Mesenchymal stem cell (in vitro differentiated cells and primary cell): ENCODE results near the gene MGLL.

Source experiments
- DNase-seq: peaks from one replicate; pipeline ENCODE4 v3.0.0-alpha.2; 2013
- H2AFZ ChIP-seq: one replicate; pipeline ENCODE4 v1.6.1; 2013; ENCODE audit warnings: low read depth, mild to moderate bottlenecking, control low read depth, inconsistent platforms, low read length, moderate library complexity
- H2AK5ac ChIP-seq: 2 replicates; pipeline ENCODE4 v1.6.1; 2013; ENCODE audit warnings: low read length, moderate library complexity, mild to moderate bottlenecking, inconsistent platforms; ENCODE audit not compliant: severe bottlenecking
- H2BK120ac ChIP-seq: one replicate; pipeline ENCODE4 v1.6.1; 2013; ENCODE audit warnings: low read depth, mild to moderate bottlenecking, inconsistent platforms, low read length, moderate library complexity
- H2BK12ac ChIP-seq, 2 experiments: one replicate each; pipeline ENCODE4 v1.6.1; 2013; ENCODE audit warnings: inconsistent platforms in 2 of 2, low read length in 2 of 2, mild to moderate bottlenecking in 2 of 2, moderate library complexity in 2 of 2, control low read depth in 1 of 2
- H2BK15ac ChIP-seq: one replicate; pipeline ENCODE4 v1.6.1; 2013; ENCODE audit warnings: mild to moderate bottlenecking, low read depth, inconsistent platforms; ENCODE audit not compliant: poor library complexity, severe bottlenecking
- H2BK5ac ChIP-seq: 2 replicates; pipeline ENCODE4 v1.6.1; 2013; ENCODE audit warnings: low read depth, mild to moderate bottlenecking, low read length, control low read depth, inconsistent platforms; ENCODE audit not compliant: poor library complexity, severe bottlenecking
- H3K14ac ChIP-seq, 2 experiments: one replicate each; pipeline ENCODE4 v1.6.1; 2013; ENCODE audit warnings: inconsistent platforms in 2 of 2, low read length in 2 of 2, control low read depth in 1 of 2, mild to moderate bottlenecking in 1 of 2, moderate library complexity in 1 of 2
- H3K18ac ChIP-seq, 2 experiments: one replicate each; pipeline ENCODE4 v1.6.1; 2013; ENCODE audit warnings: inconsistent platforms in 2 of 2, low read length in 2 of 2, control low read depth in 1 of 2, low read depth in 1 of 2, mild to moderate bottlenecking in 1 of 2
- H3K23ac ChIP-seq, 2 experiments: one replicate each; pipeline ENCODE4 v1.6.1; 2013; ENCODE audit warnings: inconsistent platforms in 2 of 2, low read length in 2 of 2, mild to moderate bottlenecking in 2 of 2, moderate library complexity in 2 of 2, control low read depth in 1 of 2
- H3K27ac ChIP-seq: 2 replicates; pipeline ENCODE4 v1.5.1; 2013; ENCODE audit warnings: mild to moderate bottlenecking, moderate library complexity, low read length, control low read depth, inconsistent platforms; ENCODE audit not compliant: poor library complexity, severe bottlenecking
- H3K27me3 ChIP-seq, 2 experiments: 2 replicates each; pipeline versions ENCODE4 v1.6.1 to v1.7.0; 2013; ENCODE audit warnings: low read length in 2 of 2, mild to moderate bottlenecking in 2 of 2, moderate library complexity in 2 of 2, control low read depth in 1 of 2, inconsistent platforms in 1 of 2; ENCODE audit not compliant: control insufficient read depth in 1 of 2, insufficient read depth in 1 of 2
- H3K36me3 ChIP-seq, 2 experiments: 2 replicates each; pipeline versions ENCODE4 v1.6.1 to v1.7.0; 2013; ENCODE audit warnings: low read length in 2 of 2, control low read depth in 1 of 2, inconsistent platforms in 1 of 2, low read depth in 1 of 2, mild to moderate bottlenecking in 1 of 2; ENCODE audit not compliant: insufficient read depth in 2 of 2, control insufficient read depth in 1 of 2
- H3K4ac ChIP-seq, 2 experiments: one replicate each; pipeline ENCODE4 v1.6.1; 2013; ENCODE audit warnings: inconsistent platforms in 2 of 2, low read length in 2 of 2, mild to moderate bottlenecking in 2 of 2, moderate library complexity in 2 of 2, control low read depth in 1 of 2, low read depth in 1 of 2
- H3K4me1 ChIP-seq: 2 replicates; pipeline ENCODE4 v1.6.1; 2013; ENCODE audit warnings: low read depth, low read length, control low read depth; ENCODE audit not compliant: control insufficient read depth, insufficient read depth
- H3K4me2 ChIP-seq: 2 replicates; pipeline ENCODE4 v1.6.1; 2013; ENCODE audit warnings: low read length, mild to moderate bottlenecking, inconsistent platforms; ENCODE audit not compliant: poor library complexity, severe bottlenecking
- H3K4me3 ChIP-seq, 2 experiments: 2 replicates each; pipeline versions ENCODE4 v1.5.1 to v1.7.0; 2013; ENCODE audit warnings: low read length in 2 of 2, mild to moderate bottlenecking in 2 of 2, control low read depth in 1 of 2, low read depth in 1 of 2; ENCODE audit not compliant: insufficient read depth in 1 of 2
- H3K79me1 ChIP-seq: replicated peaks from 2 replicates; pipeline ENCODE4 v1.6.1; 2013; ENCODE audit warnings: mild to moderate bottlenecking, control low read depth, low read length, inconsistent platforms; ENCODE audit not compliant: poor library complexity, severe bottlenecking
- H3K9ac ChIP-seq: 2 replicates; pipeline ENCODE4 v1.7.0; 2013; ENCODE audit warnings: mild to moderate bottlenecking, low read length, moderate library complexity
- H3K9me3 ChIP-seq: 2 replicates; pipeline ENCODE4 v1.7.0; 2013; ENCODE audit warnings: mild to moderate bottlenecking, low read length; ENCODE audit not compliant: control insufficient read depth
- H4K8ac ChIP-seq: one replicate; pipeline ENCODE4 v1.6.1; 2013; ENCODE audit warnings: inconsistent platforms, mild to moderate bottlenecking, low read length, moderate library complexity
- H4K91ac ChIP-seq: one replicate; pipeline ENCODE4 v1.6.1; 2013; ENCODE audit warnings: mild to moderate bottlenecking, low read length, inconsistent platforms
- WGBS: methylation state at CpG from one replicate; pipeline ENCODE4 v1.1.7; 2013; ENCODE audit warnings: mixed read lengths; 5-methylcytosine and 5-hydroxymethylcytosine counted together

The MGLL gene

GRCh38 chr3:127777921-127778656, 44.2 kb downstream of the MGLL start:
- H2BK120ac ChIP-seq: no peak overlapping the region
- H3K4ac ChIP-seq: peak overlapping the region in 1 of 2 experiments; percentile 17
- H2BK5ac ChIP-seq: no peak overlapping the region
- no peak overlapping the region for H3K27ac ChIP-seq
- peaks cover 36% of the 10 kb centered on the region for H3K4me1 ChIP-seq
- H3K79me1 ChIP-seq: peaks cover 15% of the 10 kb centered on the region
- H3K4me2 ChIP-seq: no peak overlapping the region
- peak overlapping the region in 1 of 2 experiments; percentile 79 for H3K18ac ChIP-seq
- peaks cover 11% of the 10 kb centered on the region for H3K9me3 ChIP-seq
- H3K14ac ChIP-seq: no peak overlapping the region
- peak overlapping the region; percentile 28 for H2AK5ac ChIP-seq
- H4K91ac ChIP-seq: peak overlapping the region; percentile 55
- peaks cover 19 to 31% of the 10 kb centered on the region in 2 experiments for H3K36me3 ChIP-seq
- H3K27me3 ChIP-seq: no peaks in the 10 kb centered on the region
- WGBS: 97% methylated on average over 11 of the region's 11 CpGs
- H2AFZ ChIP-seq: no peak overlapping the region
- no peak overlapping the region for H3K4me3 ChIP-seq
- H2BK12ac ChIP-seq: no peak overlapping the region
- no peak overlapping the region for H2BK15ac ChIP-seq
- H3K9ac ChIP-seq: no peak overlapping the region
- no peak overlapping the region for H4K8ac ChIP-seq
- H3K23ac ChIP-seq: no peak overlapping the region
- no peak for DNase-seq

GRCh38 chr3:127777332-127777731, 45.0 kb downstream of the MGLL start:
- no peak overlapping the region for H2BK12ac ChIP-seq
- peak overlapping the region in 1 of 2 experiments; percentile 58 for H3K4ac ChIP-seq
- H3K27ac ChIP-seq: no peak overlapping the region
- H3K4me1 ChIP-seq: peaks cover 40% of the 10 kb centered on the region
- H3K36me3 ChIP-seq: peaks cover 22 to 32% of the 10 kb centered on the region in 2 experiments
- H3K4me2 ChIP-seq: no peak overlapping the region
- H2AFZ ChIP-seq: no peak overlapping the region
- H3K14ac ChIP-seq: no peak overlapping the region
- peaks cover 14% of the 10 kb centered on the region for H3K79me1 ChIP-seq
- peaks cover 11% of the 10 kb centered on the region for H3K9me3 ChIP-seq
- H4K91ac ChIP-seq: no peak overlapping the region
- no peak overlapping the region for H2BK120ac ChIP-seq
- no peak overlapping the region for H2BK5ac ChIP-seq
- H4K8ac ChIP-seq: peak overlapping the region; percentile 21
- no CpG with 5 or more reads among the region's 1 CpG for WGBS
- H2AK5ac ChIP-seq: peak overlapping the region; percentile 89
- no peak overlapping the region for H3K23ac ChIP-seq
- H3K9ac ChIP-seq: no peak overlapping the region
- H3K27me3 ChIP-seq: no peaks in the 10 kb centered on the region
- no peak for DNase-seq
- peak overlapping the region in 1 of 2 experiments; percentile 30 for H3K18ac ChIP-seq
- H2BK15ac ChIP-seq: no peak overlapping the region
- no peak overlapping the region for H3K4me3 ChIP-seq

DNA sequence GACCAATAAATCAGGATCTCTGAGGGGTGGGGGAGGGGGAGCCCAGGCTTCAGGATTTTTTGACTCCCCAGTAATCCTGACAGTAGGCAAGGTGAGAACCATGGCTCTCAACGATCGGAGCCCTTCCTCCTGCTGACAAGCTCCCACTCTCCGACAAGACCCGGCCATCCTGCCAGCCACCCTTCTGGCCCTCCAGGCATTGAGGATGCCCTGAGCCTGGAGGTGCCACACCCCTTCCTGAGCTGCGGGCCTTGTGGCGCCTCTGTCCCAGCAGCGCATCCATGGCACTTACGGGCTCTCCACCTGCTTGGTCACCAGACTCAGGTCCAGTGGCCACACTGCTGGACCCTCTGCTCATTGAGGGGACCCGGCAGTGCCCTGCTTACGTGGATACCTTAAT, 46.0 kb downstream of the MGLL start:
- Histone ChIP-seq H3K4me3 (no peak overlapping the region), H2AFZ (no peak overlapping the region), H3K9me3 (peaks cover 11% of the 10 kb centered on the region), H2BK12ac (peak overlapping the region; percentile 37 to 82), H3K79me1 (peaks cover 15% of the 10 kb centered on the region), H3K23ac (no peak overlapping the region), H3K27me3 (no peaks in the 10 kb centered on the region), H3K27ac (peak overlapping the region; percentile 82), H3K18ac (peak overlapping the region; percentile 69 to 73), H2AK5ac (peak overlapping the region; percentile 4), H3K4ac (peak overlapping the region; percentile 10 to 12), H3K14ac (peak overlapping the region in 1 of 2 experiments; percentile 81), H4K8ac (peak overlapping the region; percentile 83), H4K91ac (peak overlapping the region; percentile 45), H3K4me2 (no peak overlapping the region), H3K9ac (peak overlapping the region; percentile 78), H2BK15ac (no peak overlapping the region), H3K36me3 (peaks cover 27 to 33% of the 10 kb centered on the region in 2 experiments), H3K4me1 (peaks cover 32% of the 10 kb centered on the region), H2BK5ac (no peak overlapping the region), H2BK120ac (peak overlapping the region; percentile 84)
- no peak for DNase-seq
- WGBS: 98% methylated on average over 8 of the region's 10 CpGs

DNA sequence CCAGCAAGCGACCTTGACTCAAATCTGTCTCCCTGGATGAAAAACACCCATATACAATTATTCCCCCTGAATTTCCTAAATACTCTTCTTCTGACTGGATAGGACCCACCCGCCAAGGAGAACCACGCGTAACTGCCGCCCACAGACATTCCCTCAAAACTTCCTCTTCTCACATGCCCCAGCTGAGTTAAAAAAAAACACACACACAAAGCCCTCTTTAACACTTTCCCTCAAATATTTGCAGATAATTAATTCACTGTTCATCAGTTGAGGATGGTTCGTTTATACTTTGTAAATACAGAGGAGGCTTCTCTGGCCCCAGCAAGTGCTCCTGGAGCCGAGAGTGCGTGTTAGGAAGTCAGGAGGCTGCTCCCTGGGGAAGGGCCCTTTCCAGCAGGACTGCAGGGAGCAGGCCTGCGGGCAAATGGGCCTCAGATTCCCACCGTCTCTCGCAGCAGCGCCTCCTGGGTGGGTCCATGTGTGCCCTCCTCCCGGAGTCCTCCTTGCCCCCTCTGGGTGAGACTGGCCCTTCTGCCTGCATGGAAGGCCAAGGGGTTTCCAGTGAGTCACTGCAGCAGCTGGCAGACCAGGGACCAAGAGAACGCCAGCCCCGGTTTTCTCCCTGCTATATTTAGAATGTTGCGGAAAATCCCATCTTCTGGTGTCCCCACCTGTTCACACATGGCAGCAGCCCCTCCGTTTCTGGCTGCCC, 46.8 kb downstream of the MGLL start:
- DNase-seq: peak; percentile 94
- Histone ChIP-seq H3K9ac (peak overlapping the region; percentile 78), H3K36me3 (peaks cover 27% of the 10 kb centered on the region in 2 experiments), H2BK5ac (no peak overlapping the region), H3K4me1 (peaks cover 34% of the 10 kb centered on the region), H2BK15ac (no peak overlapping the region), H3K9me3 (peaks cover 11% of the 10 kb centered on the region), H2BK120ac (peak overlapping the region; percentile 84), H3K79me1 (peaks cover 14% of the 10 kb centered on the region), H4K8ac (peak overlapping the region; percentile 83), H2AK5ac (peak overlapping the region; percentile 4), H3K4me2 (no peak overlapping the region), H3K27ac (peak overlapping the region; percentile 82), H3K14ac (no peak overlapping the region), H3K4ac (peak overlapping the region; percentile 52 to 92), H3K18ac (peak overlapping the region; percentile 65 to 73), H3K4me3 (peak overlapping the region in 1 of 2 experiments; percentile 53), H4K91ac (peak overlapping the region; percentile 88), H2AFZ (peak overlapping the region; percentile 11), H2BK12ac (peak overlapping the region; percentile 49 to 82), H3K27me3 (no peaks in the 10 kb centered on the region), H3K23ac (peak overlapping the region in 1 of 2 experiments; percentile 14)
- WGBS: 21% methylated on average over 17 of the region's 17 CpGs
